ENCODE data around the gene RAC2. TPM values are rescaled to one million over a fixed set of nuclear protein-coding genes. Genes with fewer than 3 reads are reported as not detected.

RAC2 gene
- total RNA-seq, 2 experiments from 2014 or later = 728 to 759 TPM

- CTCF ChIA-PET = no interaction called here
- H3K27ac Mint-ChIP-seq = no peak overlapping the region
- peaks cover 18% of the 10 kb centered on the region for H3K4me1 Mint-ChIP-seq (ENCODE audit: low read depth)
- no peaks in the 10 kb centered on the region for H3K27me3 Mint-ChIP-seq (ENCODE audit: low read depth)
- H3K9me3 Mint-ChIP-seq = no peaks in the 10 kb centered on the region
- DNase-seq = no peak
- no peaks in the 10 kb centered on the region for H3K36me3 Mint-ChIP-seq (ENCODE audit: low read depth)
- intact Hi-C loops (cut with micrococcal nuclease) = no loop called here
- no peak overlapping the region for H3K4me3 Mint-ChIP-seq
Measured at GRCh38 chr22:37274380-37274862, 30.4 kb upstream of the RAC2 start.

GRCh38 chr22:37273846-37274225 is 29.8 kb upstream of the RAC2 start:
- H3K4me3 Mint-ChIP-seq = no peak overlapping the region

DNA sequence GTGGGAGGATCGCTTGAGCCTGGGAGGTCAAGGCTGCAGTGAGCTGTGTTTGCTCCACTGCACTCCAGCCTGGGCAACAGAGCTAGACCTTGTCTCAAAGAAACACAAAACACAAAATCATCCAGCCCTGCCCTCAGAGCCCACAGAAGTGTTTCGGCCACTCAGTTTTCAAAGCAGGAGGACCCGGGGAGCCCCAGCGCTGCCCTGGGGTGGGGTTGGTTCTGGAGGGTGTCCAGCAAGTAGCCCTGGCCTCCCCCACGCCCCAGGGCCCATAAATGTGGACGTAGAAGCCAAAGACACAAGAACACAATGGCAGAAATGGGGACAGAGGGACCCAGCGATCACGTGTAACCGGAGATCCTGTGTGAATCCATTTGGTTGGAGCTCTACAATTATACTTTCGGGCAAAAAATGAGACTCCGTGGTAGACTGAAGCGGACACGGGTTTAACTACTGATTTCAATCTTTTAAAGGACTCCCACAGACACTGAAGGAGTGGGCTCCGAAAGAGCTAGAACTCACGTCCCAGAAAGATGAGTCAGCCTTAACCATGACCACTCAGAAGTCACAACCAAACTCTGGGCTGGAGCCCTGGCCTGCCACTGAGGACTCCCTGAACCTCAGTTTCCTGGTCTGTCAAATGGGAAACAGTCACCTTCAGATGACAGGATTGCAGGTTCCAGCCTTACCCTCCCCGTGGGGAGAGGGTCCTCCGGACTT is 29.2 kb upstream of the RAC2 start:
- CTCF ChIA-PET = interaction anchor here (0.9 to 1.2 kb wide), 3 partner anchors 8 to 14 kb away, joined by 3 to 6 read pairs (median 4); no protein-coding TSS in a partner anchor
- intact Hi-C loops (cut with micrococcal nuclease) = no loop called here
- no peak overlapping the region for H3K4me3 Mint-ChIP-seq
- H3K4me1 Mint-ChIP-seq (ENCODE audit: low read depth) = peaks cover 18% of the 10 kb centered on the region
- no peaks in the 10 kb centered on the region for H3K36me3 Mint-ChIP-seq (ENCODE audit: low read depth)
- H3K27ac Mint-ChIP-seq = no peak overlapping the region
- DNase-seq = no peak
- H3K27me3 Mint-ChIP-seq (ENCODE audit: low read depth) = no peaks in the 10 kb centered on the region
- no peaks in the 10 kb centered on the region for H3K9me3 Mint-ChIP-seq

More at GRCh38 chr22:37273846-37274225, 29.8 kb upstream of the RAC2 start:
- intact Hi-C loops (cut with micrococcal nuclease) = no loop called here
- Mint-ChIP-seq H3K27me3 (ENCODE audit: low read depth) (no peaks in the 10 kb centered on the region), H3K27ac (no peak overlapping the region), H3K9me3 (no peaks in the 10 kb centered on the region), H3K4me1 (ENCODE audit: low read depth) (peaks cover 21% of the 10 kb centered on the region), H3K36me3 (ENCODE audit: low read depth) (no peaks in the 10 kb centered on the region)
- no peak for DNase-seq
- CTCF ChIA-PET = interaction anchor here (1.0 to 1.2 kb wide), 2 partner anchors 13 to 14 kb away, joined by 4 to 6 read pairs; no protein-coding TSS in a partner anchor

DNA sequence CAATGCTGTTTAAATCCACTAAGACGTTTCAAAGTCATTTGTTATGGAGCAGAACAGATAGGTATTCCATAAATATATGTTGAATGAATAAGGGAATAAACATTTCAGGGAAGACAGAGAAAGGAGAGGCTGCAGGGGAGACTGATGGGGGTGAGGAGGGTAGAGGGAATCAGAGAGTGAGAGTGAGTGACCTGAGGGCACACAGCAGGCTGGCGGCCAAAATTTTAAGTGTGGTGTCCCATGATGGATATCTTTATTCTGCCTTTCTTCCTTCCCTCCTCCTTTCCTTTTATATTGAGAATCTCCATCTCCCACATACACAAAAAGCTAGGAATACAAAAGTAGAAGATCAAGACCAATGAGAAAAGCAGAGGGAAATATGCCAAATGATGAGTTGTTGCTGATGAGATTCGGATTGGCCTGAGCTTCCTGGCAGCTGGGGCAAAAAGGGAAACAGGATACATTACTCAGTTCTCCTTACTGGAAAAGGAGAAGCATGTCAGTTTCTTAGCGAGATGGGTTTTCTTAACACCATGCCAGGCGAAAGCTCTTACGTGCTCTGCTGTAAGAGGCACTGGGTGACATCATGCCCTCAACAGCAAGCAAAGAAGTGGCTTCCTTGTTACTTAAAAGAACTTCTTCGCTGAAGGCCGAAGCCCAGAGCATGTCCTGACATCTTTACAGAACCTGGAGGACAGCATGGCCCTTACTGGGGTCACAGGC is 27.0 kb upstream of the RAC2 start:
- CTCF ChIA-PET = interaction anchor here (0.8 to 5.2 kb wide), 6 partner anchors 9 to 188 kb away, joined by 3 to 46 read pairs (median 4); no protein-coding TSS in a partner anchor
- Mint-ChIP-seq H3K9me3 (no peaks in the 10 kb centered on the region), H3K36me3 (ENCODE audit: low read depth) (no peaks in the 10 kb centered on the region), H3K4me3 (no peak overlapping the region), H3K27ac (no peak overlapping the region), H3K27me3 (ENCODE audit: low read depth) (no peaks in the 10 kb centered on the region), H3K4me1 (ENCODE audit: low read depth) (peaks cover 33% of the 10 kb centered on the region)
- no peak for DNase-seq
- intact Hi-C loops (cut with micrococcal nuclease) = no loop called here

- no peaks in the 10 kb centered on the region for H3K36me3 Mint-ChIP-seq (ENCODE audit: low read depth)
- H3K4me1 Mint-ChIP-seq (ENCODE audit: low read depth) = peaks cover 27% of the 10 kb centered on the region
- intact Hi-C loops (cut with micrococcal nuclease) = no loop called here
- H3K9me3 Mint-ChIP-seq = no peaks in the 10 kb centered on the region
- DNase-seq = no peak
- CTCF ChIA-PET = interaction anchor here (0.7 to 5.2 kb wide), 5 partner anchors 10 to 158 kb away, joined by 3 to 46 read pairs (median 4); no protein-coding TSS in a partner anchor
- H3K4me3 Mint-ChIP-seq = no peak overlapping the region
- no peak overlapping the region for H3K27ac Mint-ChIP-seq
- no peaks in the 10 kb centered on the region for H3K27me3 Mint-ChIP-seq (ENCODE audit: low read depth)
Measured at GRCh38 chr22:37269936-37270678, 26.0 kb upstream of the RAC2 start.

GRCh38 chr22:37267661-37268413 is 23.8 kb upstream of the RAC2 start:
- CTCF ChIA-PET = interaction anchor here (0.6 to 5.2 kb wide), 22 partner anchors 9 to 217 kb away, joined by 3 to 46 read pairs (median 3); partner anchors contain the start of gene CYTH4
- peaks cover 27% of the 10 kb centered on the region for H3K4me1 Mint-ChIP-seq (ENCODE audit: low read depth)
- H3K27me3 Mint-ChIP-seq (ENCODE audit: low read depth) = no peaks in the 10 kb centered on the region
- H3K9me3 Mint-ChIP-seq = peaks cover 11% of the 10 kb centered on the region
- peak overlapping the region; percentile 78 for H3K4me3 Mint-ChIP-seq
- H3K36me3 Mint-ChIP-seq (ENCODE audit: low read depth) = no peaks in the 10 kb centered on the region
- intact Hi-C loops (cut with micrococcal nuclease) = loop anchor here (1.0 kb wide), 4 partner anchors 44 to 189 kb away; no protein-coding TSS in a partner anchor
- DNase-seq = no peak
- H3K27ac Mint-ChIP-seq = peak overlapping the region; percentile 74

DNA sequence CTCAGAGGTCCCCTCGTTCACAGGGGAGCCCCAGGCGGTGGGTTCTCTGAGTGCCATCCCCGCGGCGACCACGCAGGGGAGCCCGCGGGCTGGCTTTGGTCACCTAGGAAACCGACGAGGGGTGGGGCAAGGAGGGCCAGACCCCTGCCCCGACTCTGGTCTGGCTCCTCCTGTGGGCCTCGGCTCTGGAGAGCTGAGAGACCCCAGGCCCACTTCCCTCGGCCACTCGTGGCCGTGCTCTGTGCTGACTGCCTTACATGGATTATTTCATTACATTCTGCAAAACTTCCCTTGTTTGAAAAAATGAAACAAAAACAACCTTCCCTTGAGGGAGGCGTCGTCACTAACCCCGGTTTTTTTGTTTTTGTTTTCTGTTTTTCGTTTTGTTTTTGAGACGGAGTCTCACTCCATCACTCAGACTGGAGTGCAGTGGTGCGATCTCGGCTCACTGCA is 23.1 kb upstream of the RAC2 start:
- CTCF ChIA-PET = interaction anchor here (0.6 to 5.2 kb wide), 22 partner anchors 9 to 607 kb away, joined by 3 to 46 read pairs (median 4); partner anchors contain the start of gene CYTH4
- Mint-ChIP-seq H3K4me1 (ENCODE audit: low read depth) (peaks cover 27% of the 10 kb centered on the region), H3K9me3 (peaks cover 11% of the 10 kb centered on the region), H3K27me3 (ENCODE audit: low read depth) (no peaks in the 10 kb centered on the region), H3K27ac (peak overlapping the region; percentile 74), H3K36me3 (ENCODE audit: low read depth) (no peaks in the 10 kb centered on the region), H3K4me3 (peak overlapping the region; percentile 78)
- intact Hi-C loops (cut with micrococcal nuclease) = loop anchor here (1.0 kb wide), 4 partner anchors 45 to 190 kb away; no protein-coding TSS in a partner anchor
- peak; percentile 77 for DNase-seq

- Mint-ChIP-seq H3K9me3 (peaks cover 11% of the 10 kb centered on the region), H3K4me1 (ENCODE audit: low read depth) (peaks cover 27% of the 10 kb centered on the region), H3K36me3 (ENCODE audit: low read depth) (no peaks in the 10 kb centered on the region), H3K27ac (no peak overlapping the region), H3K27me3 (ENCODE audit: low read depth) (no peaks in the 10 kb centered on the region), H3K4me3 (peak overlapping the region; percentile 78)
- intact Hi-C loops (cut with micrococcal nuclease) = loop anchor here (1.0 kb wide), 4 partner anchors 46 to 191 kb away; no protein-coding TSS in a partner anchor
- no peak for DNase-seq
- CTCF ChIA-PET = interaction anchor here (0.6 to 5.2 kb wide), 10 partner anchors 8 to 607 kb away, joined by 3 to 46 read pairs (median 4); partner anchors contain the start of gene CYTH4
Measured at GRCh38 chr22:37266581-37267134, 22.6 kb upstream of the RAC2 start.

GRCh38 chr22:37263966-37264887 is 20.2 kb upstream of the RAC2 start:
- intact Hi-C loops (cut with micrococcal nuclease) = no loop called here
- Mint-ChIP-seq H3K4me3 (no peak overlapping the region), H3K36me3 (ENCODE audit: low read depth) (no peaks in the 10 kb centered on the region), H3K27ac (no peak overlapping the region), H3K4me1 (ENCODE audit: low read depth) (peaks cover 31% of the 10 kb centered on the region), H3K9me3 (peaks cover 11% of the 10 kb centered on the region), H3K27me3 (ENCODE audit: low read depth) (no peaks in the 10 kb centered on the region)
- CTCF ChIA-PET = interaction anchor here (0.6 to 1.7 kb wide), 5 partner anchors 50 to 216 kb away, joined by 3 to 7 read pairs (median 3); no protein-coding TSS in a partner anchor
- no peak for DNase-seq

DNA sequence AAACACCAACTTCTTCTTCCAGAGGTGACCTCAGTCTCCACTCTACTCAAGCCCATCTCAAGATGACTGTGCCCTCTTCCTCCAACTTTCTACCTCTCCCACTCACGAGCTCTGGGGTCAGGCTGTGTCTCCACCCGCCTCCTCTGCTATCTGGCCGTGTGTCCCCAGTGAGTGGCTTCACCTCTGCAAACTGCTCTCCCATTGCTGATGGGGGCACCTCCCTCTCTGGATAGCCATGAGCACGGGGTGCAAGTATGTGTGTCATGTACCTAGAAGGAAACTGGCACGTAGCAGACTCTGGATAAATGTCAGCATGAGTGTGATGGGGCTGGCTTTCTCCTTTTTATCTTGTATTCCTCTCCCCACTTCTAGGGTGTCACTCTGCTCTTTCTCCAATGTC is 18.3 kb upstream of the RAC2 start:
- no peak overlapping the region for H3K4me3 Mint-ChIP-seq

More for the DNA sequence above, 18.3 kb upstream of the RAC2 start:
- CTCF ChIA-PET = interaction anchor here (1.0 to 5.4 kb wide), 5 partner anchors 10 to 64 kb away, joined by 4 to 220 read pairs (median 40); partner anchors contain the start of gene RAC2
- Mint-ChIP-seq H3K27me3 (ENCODE audit: low read depth) (no peaks in the 10 kb centered on the region), H3K4me1 (ENCODE audit: low read depth) (peaks cover 30% of the 10 kb centered on the region), H3K36me3 (ENCODE audit: low read depth) (no peaks in the 10 kb centered on the region), H3K27ac (no peak overlapping the region), H3K9me3 (peaks cover 11% of the 10 kb centered on the region)
- intact Hi-C loops (cut with micrococcal nuclease) = no loop called here
- no peak for DNase-seq

Measured in activated naive CD4-positive, alpha-beta T cell treated with anti-CD3 and anti-CD28 coated beads for 36 hours (primary cell).